Mucosa of descending colon (tissue), 3 donors: ENCODE measurements around the gene OBP2A. TPM values are rescaled to one million over a fixed set of nuclear protein-coding genes. Genes with fewer than 3 reads are reported as not detected.

Experiments used
- ATAC-seq: fragments of 200-7000 bp; cut with Tn5 transposase; one replicate; pipeline ENCODE4 v1.9.1; 2020; ENCODE audit warnings: mild to moderate bottlenecking, moderate library complexity
- DNase-seq, 3 donors: peaks; one replicate each; pipeline ENCODE4 v3.0.0-alpha.2; 2020
- H3K36me3 ChIP-seq: fragments of 200-600 bp; one replicate; pipeline ENCODE4 v1.8.0; 2021; ENCODE audit warnings: low read depth, mild to moderate bottlenecking
- H3K4me1 ChIP-seq: fragments of 200-600 bp; one replicate; pipeline ENCODE4 v1.8.0; 2021; ENCODE audit warnings: low read depth, mild to moderate bottlenecking
- H3K4me3 ChIP-seq: fragments of 200-600 bp; one replicate; pipeline ENCODE4 v1.8.0; 2021; ENCODE audit warnings: mild to moderate bottlenecking
- H3K9me3 ChIP-seq: fragments of 200-600 bp; one replicate; pipeline ENCODE4 v1.8.0; 2021; ENCODE audit warnings: mild to moderate bottlenecking
- CTCF ChIP-seq: fragments of 200-600 bp; IDR thresholded peaks from one replicate; pipeline ENCODE4 v1.8.0; 2022; ENCODE audit warnings: antibody characterized with exemption, mild to moderate bottlenecking
- intact Hi-C, 2 donors: fragments of 100-400 bp; cut with DNase I in 1 of 2; cut with micrococcal nuclease in 1 of 2; formaldehyde crosslinking; loops; one replicate each; pipeline versions ENCODE4 v1.11.0 to v1.11.1; 2022; cut with DNase I, micrococcal nuclease
- total RNA-seq, 3 donors: library from RNA; stranded (reverse); fragmentation: NEBNext Ultra II Directional in 2 of 3; extraction: Animal tissue kit (Norgen Biotek cat#: 25700) in 2 of 3; gene quantifications; one replicate each; pipeline versions ENCODE4 v1.2.1 to v1.2.4, GENCODE V29; 2021 to 2023
- donor health status: DM: no; HTN: no; CAD: no; lungs with moderate emphysema.
- donor health status: DM: no; HTN: no; CAD: no.
- donor health status: DM: no; HTN: yes; CAD: no.

Gene OBP2A
- total RNA-seq, 3 donors from 2014 or later: not detected

- DNase-seq: no peak
- TF ChIP-seq CTCF: no peak
- Histone ChIP-seq H3K36me3 (no peaks in the 10 kb centered on the region), H3K9me3 (no peaks in the 10 kb centered on the region), H3K4me3 (no peak overlapping the region), H3K4me1 (no peaks in the 10 kb centered on the region)
- ATAC-seq: no peak
- intact Hi-C loops: no loop called here
Measured at GRCh38 chr9:135550344-135550918, 4.5 kb downstream of the OBP2A start.

DNA sequence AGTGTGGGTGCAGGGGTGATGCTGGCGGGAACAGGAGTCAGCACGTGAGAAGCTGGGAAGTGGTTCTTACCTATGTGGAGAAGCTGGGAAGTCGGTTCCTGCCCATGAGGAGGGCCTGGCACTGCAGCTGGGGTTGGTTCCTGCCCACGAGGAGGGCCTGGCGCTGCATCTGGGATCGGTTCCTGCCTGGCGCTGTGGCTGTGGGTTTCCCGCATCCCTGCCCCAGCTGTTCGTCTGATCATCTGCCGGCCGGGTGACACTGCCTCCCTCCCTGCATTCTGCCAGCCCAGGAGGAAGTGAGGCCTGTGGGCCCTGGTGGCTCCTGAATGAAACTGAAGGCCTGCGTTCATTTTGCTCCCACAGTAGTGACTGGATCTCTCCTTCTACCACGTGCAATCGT, 5.1 kb downstream of the OBP2A start:
- DNase-seq (no peak), ATAC-seq (no peak)
- Histone ChIP-seq H3K4me1 (no peaks in the 10 kb centered on the region), H3K9me3 (no peaks in the 10 kb centered on the region), H3K4me3 (no peak overlapping the region), H3K36me3 (no peaks in the 10 kb centered on the region)
- TF ChIP-seq CTCF: no peak
- intact Hi-C loops: no loop called here

DNA sequence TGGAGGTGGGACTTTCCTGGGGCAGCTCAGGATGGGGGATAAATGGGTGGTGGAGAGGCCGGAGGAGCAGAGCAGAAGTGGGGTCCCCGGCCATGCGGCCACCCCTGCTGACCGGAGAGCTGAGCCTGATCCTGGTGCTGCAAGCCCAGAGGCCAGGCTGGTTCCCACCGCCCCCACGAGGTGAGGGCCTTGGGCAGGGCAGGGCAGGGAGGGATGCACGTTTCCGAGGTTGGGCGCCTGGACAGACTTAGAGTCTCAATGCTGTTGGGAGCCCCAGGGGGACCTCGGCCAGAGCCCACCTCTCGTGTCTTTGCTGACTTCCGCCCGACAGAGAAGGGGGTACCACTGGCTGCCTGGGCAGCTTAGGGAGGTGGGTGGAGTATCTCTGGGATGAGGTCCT, 5.5 kb downstream of the OBP2A start:
- DNase-seq (no peak), ATAC-seq (no peak)
- Histone ChIP-seq H3K36me3 (no peaks in the 10 kb centered on the region), H3K9me3 (no peaks in the 10 kb centered on the region), H3K4me3 (no peak overlapping the region), H3K4me1 (no peaks in the 10 kb centered on the region)
- no peak for TF ChIP-seq CTCF
- intact Hi-C loops: no loop called here

DNA sequence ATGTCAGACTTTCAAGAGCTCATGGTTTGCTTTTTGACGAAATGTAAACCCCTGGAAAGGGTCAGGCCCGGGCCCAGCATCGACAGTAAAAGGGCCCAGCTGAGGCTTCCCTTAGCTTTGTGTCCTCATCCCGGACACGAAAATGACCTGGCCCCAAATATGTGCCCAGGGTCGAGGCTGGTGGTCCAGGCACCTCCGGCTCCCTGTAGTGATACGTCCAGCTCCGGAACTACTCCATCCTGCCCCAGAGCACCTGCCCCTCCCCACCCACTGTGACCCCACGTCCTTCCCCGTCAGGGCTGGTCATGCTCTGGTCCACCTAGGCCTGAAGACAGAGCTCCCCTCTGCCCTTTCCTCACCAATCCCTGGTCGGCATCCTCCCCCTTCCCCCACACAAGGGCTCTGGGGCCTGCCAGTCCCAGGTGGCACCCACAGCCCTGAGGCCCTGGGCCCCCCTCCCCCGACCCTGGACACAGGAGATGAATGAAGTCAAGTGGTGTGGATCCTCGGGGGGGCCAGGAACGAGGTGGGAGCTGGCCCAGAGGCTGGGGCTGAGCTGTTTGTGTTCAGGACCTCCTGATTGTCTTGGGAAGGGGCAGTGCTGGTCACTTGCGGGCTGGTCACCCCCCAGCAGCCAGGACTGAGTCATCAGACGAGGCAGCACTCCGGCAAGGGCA, 6.2 kb downstream of the OBP2A start:
- no peak for ATAC-seq
- H3K36me3 ChIP-seq: no peaks in the 10 kb centered on the region
- no peaks in the 10 kb centered on the region for H3K9me3 ChIP-seq
- TF ChIP-seq CTCF: no peak
- no peak for DNase-seq
- no peaks in the 10 kb centered on the region for H3K4me1 ChIP-seq
- intact Hi-C loops: no loop called here
- H3K4me3 ChIP-seq: no peak overlapping the region

- H3K9me3 ChIP-seq: no peaks in the 10 kb centered on the region
- H3K4me1 ChIP-seq: no peaks in the 10 kb centered on the region
- ATAC-seq (no peak), DNase-seq (no peak)
- intact Hi-C loops: no loop called here
- no peaks in the 10 kb centered on the region for H3K36me3 ChIP-seq
- no peak overlapping the region for H3K4me3 ChIP-seq
- TF ChIP-seq CTCF: no peak
Measured at GRCh38 chr9:135552698-135553171, 6.8 kb downstream of the OBP2A start.
